ENCODE results near the gene ITGB1.

DNA sequence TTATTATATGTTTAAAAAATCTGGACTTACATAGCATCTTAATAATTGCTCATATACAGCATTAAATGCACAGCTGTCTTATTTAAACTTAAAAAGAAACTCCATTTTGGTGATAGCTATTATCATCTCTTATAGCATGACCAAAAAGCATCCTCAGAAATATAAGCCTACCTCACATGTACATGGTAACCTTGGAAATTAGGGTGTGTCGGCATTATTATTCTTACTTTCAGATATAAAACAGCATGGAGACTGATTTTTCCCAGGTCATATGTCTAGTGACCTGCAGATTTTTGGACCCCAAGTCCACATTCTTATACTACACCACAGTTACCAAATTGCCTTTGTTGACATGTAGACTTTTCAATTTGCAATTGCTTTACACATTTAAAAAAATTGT, 29.1 kb upstream of the ITGB1 start:
- no peak for TF ChIP-seq SIX5 (IDR thresholded peaks at IDR 0.05; ENCODE audit: low read depth, low read length, severe bottlenecking)
- TF ChIP-seq, protein P1, sequence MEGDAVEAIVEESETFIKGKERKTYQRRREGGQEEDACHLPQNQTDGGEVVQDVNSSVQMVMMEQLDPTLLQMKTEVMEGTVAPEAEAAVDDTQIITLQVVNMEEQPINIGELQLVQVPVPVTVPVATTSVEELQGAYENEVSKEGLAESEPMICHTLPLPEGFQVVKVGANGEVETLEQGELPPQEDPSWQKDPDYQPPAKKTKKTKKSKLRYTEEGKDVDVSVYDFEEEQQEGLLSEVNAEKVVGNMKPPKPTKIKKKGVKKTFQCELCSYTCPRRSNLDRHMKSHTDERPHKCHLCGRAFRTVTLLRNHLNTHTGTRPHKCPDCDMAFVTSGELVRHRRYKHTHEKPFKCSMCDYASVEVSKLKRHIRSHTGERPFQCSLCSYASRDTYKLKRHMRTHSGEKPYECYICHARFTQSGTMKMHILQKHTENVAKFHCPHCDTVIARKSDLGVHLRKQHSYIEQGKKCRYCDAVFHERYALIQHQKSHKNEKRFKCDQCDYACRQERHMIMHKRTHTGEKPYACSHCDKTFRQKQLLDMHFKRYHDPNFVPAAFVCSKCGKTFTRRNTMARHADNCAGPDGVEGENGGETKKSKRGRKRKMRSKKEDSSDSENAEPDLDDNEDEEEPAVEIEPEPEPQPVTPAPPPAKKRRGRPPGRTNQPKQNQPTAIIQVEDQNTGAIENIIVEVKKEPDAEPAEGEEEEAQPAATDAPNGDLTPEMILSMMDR (IDR thresholded peaks at IDR 0.05 in 2 of 3, conservative IDR thresholded peaks at IDR 0.05 in 1 of 3; ENCODE audit: control insufficient read depth in 2 of 3, extremely low read depth in 1 of 3, insufficient read depth in 1 of 3, low read depth in 3 of 3, low read length in 3 of 3) = no peak
- TF ChIP-seq, protein P2, sequence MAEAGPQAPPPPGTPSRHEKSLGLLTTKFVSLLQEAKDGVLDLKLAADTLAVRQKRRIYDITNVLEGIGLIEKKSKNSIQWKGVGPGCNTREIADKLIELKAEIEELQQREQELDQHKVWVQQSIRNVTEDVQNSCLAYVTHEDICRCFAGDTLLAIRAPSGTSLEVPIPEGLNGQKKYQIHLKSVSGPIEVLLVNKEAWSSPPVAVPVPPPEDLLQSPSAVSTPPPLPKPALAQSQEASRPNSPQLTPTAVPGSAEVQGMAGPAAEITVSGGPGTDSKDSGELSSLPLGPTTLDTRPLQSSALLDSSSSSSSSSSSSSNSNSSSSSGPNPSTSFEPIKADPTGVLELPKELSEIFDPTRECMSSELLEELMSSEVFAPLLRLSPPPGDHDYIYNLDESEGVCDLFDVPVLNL (IDR thresholded peaks at IDR 0.05; ENCODE audit: low read depth, low read length) = no peak
